NCI-H2171 treated with DMSO at 0.1 percent for 48 hours (cell line): Measurements from ENCODE around the gene ZNF507.

Experiments used
- DNase-seq: peaks from one replicate; lab custom pipeline; 2025; lab: John Stamatoyannopoulos, UW

ZNF507 gene

DNA sequence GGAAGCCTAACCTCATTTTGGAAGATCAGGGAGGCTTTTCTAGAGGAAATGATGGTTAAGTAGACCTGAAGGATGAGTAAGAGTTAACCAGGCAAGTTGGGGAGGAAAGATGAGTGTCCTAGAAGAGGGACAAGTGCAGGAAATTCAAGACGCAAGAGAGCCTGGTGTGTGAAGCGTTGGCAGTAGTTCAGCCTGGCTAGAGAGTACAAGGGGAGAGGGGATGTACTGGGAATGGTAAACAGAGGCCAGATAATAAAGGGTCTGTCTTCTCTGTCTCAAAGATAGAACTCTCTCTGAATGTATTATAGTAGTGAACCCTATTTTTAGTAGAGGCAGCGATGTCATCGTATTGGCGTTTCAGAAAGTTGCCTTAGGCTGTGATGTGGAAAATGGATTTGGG is 69.8 kb downstream of the ZNF507 start:
- DNase-seq, result no peak

DNA sequence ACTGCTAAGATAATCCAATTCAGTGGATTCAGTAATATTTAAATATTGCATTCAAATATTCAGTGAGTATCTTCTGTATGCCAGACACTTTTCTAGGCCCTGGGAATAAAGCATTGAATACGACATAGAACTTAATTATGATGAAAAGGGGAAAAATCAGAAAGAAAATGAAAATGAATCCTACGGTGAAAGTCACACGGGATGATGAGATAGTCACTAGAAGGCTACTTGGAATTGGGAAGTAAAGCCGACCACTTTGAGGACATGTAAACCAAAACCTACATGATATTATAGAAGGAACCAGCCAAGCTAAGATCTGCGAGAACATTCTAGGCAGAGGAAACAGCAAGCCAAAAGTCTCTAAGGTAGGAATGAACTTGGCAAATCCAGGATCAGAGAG is 70.3 kb downstream of the ZNF507 start:
- DNase-seq, result no peak

DNA sequence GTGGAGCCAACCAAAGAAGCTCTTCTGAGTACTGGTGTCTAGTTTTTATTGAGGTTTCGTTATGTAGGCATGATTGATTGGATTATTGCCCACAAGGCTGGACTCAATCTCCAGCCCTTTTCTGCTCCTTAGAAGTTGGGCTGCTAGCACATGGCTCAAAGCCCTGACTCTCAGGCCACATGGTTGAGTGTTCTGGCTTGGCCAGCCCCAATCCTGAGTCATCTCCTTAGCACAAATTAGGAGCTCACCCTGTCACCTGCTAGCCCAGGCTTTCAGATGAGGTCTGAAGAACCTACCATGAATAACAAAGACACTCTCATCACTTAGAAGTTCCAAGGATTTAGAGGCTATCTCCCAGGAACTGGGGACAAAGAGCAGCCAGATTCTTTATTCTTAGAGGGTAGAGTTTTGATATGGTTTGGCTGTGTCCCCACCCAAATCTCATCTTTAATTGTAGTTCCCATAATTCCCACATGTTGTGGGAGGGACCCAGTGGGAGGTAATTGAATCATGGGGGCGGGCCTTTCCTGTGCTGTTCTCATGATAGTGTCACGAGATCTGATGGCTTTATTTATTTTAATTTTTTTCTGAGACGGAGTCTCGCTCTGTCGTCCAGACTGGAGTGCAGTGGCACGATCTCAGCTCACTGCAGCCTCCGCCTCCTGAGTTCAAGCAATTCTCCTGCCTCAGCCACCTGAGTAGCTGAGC is 71.5 kb downstream of the ZNF507 start:
- no peak for DNase-seq

DNA sequence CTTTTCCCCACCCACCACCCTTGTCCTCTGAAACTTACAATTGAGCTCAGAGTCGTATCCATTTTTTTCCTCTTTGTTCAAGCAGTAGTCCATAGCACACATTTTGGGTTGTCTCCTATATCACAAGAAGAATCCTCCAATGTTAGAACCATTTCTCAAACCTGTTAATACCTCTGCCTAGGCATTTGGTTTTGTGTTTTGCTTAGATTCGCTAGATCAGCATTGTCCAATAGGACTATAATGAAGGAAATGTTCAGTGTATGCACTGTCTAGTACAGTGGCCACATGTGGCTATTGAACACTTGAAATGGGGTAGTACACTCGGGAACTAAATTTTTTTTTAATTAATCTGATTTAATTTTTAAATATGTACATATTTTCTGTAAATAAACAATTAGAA is 72.7 kb downstream of the ZNF507 start:
- no peak for DNase-seq

DNA sequence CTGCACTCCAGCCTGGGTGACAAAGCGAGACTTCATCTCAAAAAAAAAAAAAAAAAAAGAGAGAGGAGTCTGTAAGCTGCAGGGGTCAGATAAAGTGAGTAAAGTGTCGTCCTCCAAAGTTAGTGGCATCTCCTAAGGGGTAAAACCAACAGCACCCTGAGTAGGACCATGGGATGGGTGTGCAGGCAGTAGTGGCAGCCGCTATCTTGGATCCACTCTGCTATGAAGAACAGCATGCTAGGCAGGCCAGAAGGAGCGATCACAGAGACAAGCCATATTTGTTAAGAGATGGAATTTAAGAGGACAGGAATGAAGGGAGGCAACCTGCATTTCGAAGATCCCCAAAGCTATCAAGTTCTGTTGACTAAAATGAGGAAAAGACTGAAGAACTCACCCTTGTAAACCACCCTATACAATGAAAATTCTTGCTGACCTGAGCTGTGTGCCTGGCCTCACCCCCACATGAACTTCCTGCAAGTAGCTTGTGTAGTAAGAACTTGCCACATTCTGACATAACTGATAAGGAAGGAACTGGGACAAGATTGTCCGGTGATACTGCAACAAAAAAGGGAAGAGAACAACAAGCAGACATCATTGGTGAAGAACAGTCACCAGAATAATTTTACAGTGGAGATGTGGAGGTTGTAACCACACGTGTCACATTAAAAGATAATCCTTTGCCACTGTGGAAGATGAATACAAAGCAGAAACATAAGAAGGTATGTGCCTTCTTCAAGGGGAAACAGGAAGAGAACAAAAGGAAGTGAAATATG is 76.4 kb downstream of the ZNF507 start:
- DNase-seq, result no peak

DNA sequence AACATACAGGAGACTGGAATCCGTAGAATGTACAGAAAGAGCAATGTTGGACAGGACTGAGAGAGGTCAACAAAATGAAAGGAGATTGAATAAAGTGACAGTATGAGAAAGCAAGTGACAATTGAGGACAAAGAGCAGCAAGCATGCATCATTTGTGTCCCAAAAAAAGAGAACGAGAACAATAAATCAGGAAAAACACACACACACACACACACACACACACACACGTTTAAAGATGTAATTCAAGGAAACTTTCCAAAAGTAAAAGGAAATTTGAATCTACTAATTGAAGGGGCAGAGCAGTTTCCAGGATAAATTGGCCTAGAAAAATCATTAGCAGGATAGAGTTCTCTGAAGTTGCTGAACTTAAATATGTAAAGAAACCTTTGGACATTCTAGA is 77.0 kb downstream of the ZNF507 start:
- no peak for DNase-seq

DNA sequence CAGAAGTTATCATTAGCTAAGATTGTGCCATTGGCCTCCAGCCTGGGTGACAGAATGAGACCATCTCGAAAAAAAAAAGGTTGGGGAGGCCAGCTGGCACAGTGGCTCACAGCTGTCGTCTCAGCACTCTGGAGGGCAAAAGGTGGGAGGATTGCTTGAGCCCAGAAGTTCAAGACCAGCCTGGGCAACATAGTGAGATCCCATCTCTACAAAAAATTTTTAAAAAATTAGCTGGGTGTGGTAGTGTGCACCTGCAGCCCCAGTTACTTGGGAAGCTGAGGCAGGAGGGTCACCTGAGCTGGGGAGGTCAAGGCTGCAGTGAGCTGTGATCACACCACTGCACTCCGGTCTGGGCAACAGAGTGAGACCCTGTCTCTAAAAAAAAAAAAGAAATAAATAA is 78.5 kb downstream of the ZNF507 start:
- peak; percentile 45 for DNase-seq

DNA sequence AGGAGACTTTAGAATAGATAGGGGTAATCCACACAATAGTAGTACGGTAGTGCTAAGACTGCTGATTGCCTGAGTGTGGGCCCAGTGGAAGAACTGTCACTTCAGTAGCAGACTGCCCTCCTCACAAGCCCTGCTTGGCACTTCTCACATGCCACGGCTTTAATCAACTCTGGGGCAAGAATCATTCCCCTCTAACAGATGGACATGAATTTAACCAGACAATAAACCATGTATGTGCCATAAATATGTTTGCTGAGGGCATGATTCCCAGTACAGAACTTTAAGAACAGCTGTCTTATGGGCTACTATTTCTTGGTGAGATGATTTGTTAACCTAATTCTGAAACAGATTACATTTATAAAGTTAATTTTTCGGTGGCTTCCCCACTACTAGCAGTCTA is 82.1 kb downstream of the ZNF507 start:
- DNase-seq, result peak; percentile 49

DNA sequence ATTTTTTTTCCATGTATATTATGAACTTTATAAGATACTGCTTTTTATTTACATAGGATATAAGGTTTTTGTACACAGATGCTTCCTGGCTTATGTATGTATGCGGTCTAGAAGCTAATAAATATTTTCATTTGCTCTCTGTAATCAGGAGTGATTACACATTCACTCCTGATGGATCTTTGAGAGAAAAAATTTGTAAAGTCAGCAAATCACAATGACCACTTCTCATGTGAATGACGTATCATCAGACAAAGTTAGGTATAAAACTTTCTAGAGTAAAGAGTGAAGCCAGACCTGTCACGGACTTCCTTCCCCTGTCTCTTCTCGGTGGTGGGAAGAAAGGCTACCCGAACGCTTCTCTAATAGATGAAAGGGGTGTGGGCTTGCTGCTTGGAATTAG is 91.3 kb downstream of the ZNF507 start:
- DNase-seq, result no peak

DNA sequence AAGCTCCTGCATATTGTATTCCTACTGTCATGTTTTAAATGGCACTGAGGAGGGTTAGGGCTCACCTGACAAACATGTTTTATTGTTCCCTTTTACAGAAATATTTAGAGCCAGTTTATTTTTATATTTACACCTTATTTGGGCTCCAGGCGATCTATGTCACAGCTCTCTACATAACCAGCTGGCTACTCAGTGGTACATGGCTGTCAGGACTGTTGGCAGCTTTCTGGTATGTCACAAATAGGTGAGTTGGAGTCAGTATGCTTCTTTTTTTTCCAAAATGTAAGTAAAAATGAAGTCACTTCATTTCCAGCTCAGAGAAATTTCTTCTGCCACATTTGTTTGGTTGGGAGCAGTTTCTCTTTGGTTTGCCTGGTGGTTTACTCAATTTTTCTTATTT is 91.7 kb downstream of the ZNF507 start:
- DNase-seq, result no peak
